Psoas muscle (tissue), 8 donors: ENCODE data around the gene NRP2. TPM values are rescaled to one million over a fixed set of nuclear protein-coding genes. Genes with fewer than 3 reads are reported as not detected.

ENCODE experiments used
- ATAC-seq, 4 donors: fragments of 200-7000 bp; cut with Tn5 transposase; one replicate each; pipeline ENCODE4 v1.9.1; 2020; ENCODE audit warnings: moderate library complexity in 3 of 4, mild to moderate bottlenecking in 2 of 4
- DNase-seq, 2 donors: peaks; one replicate each; pipeline ENCODE4 v3.0.0-alpha.2; 2020
- H3K27ac ChIP-seq: fragments of 200-600 bp; one replicate; pipeline ENCODE4 v1.8.0; 2022
- H3K27me3 ChIP-seq, 3 donors: fragments of 200-600 bp in 1 of 3; one replicate each; pipeline versions ENCODE4 v1.6.1 to v1.8.0; 2013 to 2022; ENCODE audit warnings: low read length in 2 of 3, mild to moderate bottlenecking in 2 of 3, moderate library complexity in 1 of 3; ENCODE audit not compliant: insufficient read depth in 3 of 3
- H3K36me3 ChIP-seq, 2 donors: fragments of 200-600 bp in 1 of 2; one replicate each; pipeline versions ENCODE4 v1.6.1 to v1.8.0; 2013 to 2022; ENCODE audit warnings: low read depth in 1 of 2, mild to moderate bottlenecking in 1 of 2, moderate library complexity in 1 of 2; ENCODE audit not compliant: insufficient read depth in 1 of 2
- H3K4me1 ChIP-seq: fragments of 200-600 bp; one replicate; pipeline ENCODE4 v1.8.0; 2022
- H3K4me3 ChIP-seq: fragments of 200-600 bp; one replicate; pipeline ENCODE4 v1.8.0; 2022; ENCODE audit warnings: mild to moderate bottlenecking
- H3K9me3 ChIP-seq: fragments of 200-600 bp; one replicate; pipeline ENCODE4 v1.8.0; 2022
- CTCF ChIP-seq: fragments of 200-600 bp; IDR thresholded peaks from one replicate; pipeline ENCODE4 v1.8.0; 2022; ENCODE audit warnings: antibody characterized with exemption
- WGBS, 3 donors: extraction: QIAGEN DNeasy Blood & Tissue Kit; methylation state at CpG; one replicate each; pipeline versions ENCODE4 v1.1.6 to v1.1.7; 2013; 5-methylcytosine and 5-hydroxymethylcytosine counted together
- intact Hi-C, 2 donors: fragments of 100-400 bp; cut with DNase I; formaldehyde crosslinking; loops; one replicate each; pipeline versions ENCODE4 v1.11.0 to v1.14.2; 2022
- polyA plus RNA-seq, 3 donors: library from polyadenylated mRNA; stranded (reverse); fragments of 200-250 nt; gene quantifications; one replicate each; pipeline ENCODE4 v1.2.3, GENCODE V29; 2013
- total RNA-seq, 4 donors: library from RNA; stranded (reverse); fragmentation: NEBNext Ultra II Directional in 2 of 4; extraction: Animal tissue kit (Norgen Biotek cat#: 25700) in 2 of 4; gene quantifications; one replicate each; pipeline versions ENCODE4 v1.2.1 to v1.2.4, GENCODE V29; 2021 to 2023
- donor health status: healthy with polysubstance abuse.
- donor health status: DM: no; HTN: no; CAD: no; lungs with moderate emphysema.
- donor health status: Bipolar disorder and iron deficiency.
- donor health status: healthy.
- donor health status: DM: yes; HTN: yes; CAD: no.
- donor health status: DM: no; HTN: no; CAD: no.
- donor health status: DM: no; HTN: no; CAD: no.
- donor health status: DM: yes; HTN: yes; CAD: no.

The NRP2 gene
- total and polyA plus RNA-seq, 7 donors = 0.67 to 6.9 (median 2.4) TPM

- Histone ChIP-seq H3K4me1 (peaks cover 3% of the 10 kb centered on the region), H3K36me3 (no peaks in the 10 kb centered on the region), H3K27me3 (no peaks in the 10 kb centered on the region), H3K9me3 (no peaks in the 10 kb centered on the region), H3K27ac (no peak overlapping the region), H3K4me3 (no peak overlapping the region)
- DNase-seq (no peak), ATAC-seq (no peak)
- TF ChIP-seq CTCF = no peak
- 90 to 92% (median 91%) methylated on average over 9 of the region's 9 CpGs for WGBS, 3 donors
- intact Hi-C loops = no loop called here
These were observed 50.8 kb downstream of the NRP2 start for GRCh38 chr2:205733082-205733481.

- Histone ChIP-seq H3K27me3 (no peaks in the 10 kb centered on the region), H3K27ac (no peak overlapping the region), H3K36me3 (no peaks in the 10 kb centered on the region), H3K4me1 (peaks cover 3% of the 10 kb centered on the region), H3K9me3 (no peaks in the 10 kb centered on the region), H3K4me3 (no peak overlapping the region)
- DNase-seq (no peak), ATAC-seq (no peak)
- intact Hi-C loops = no loop called here
- 53 to 58% (median 56%) methylated on average over 13 to 14 of the region's 14 CpGs for WGBS, 3 donors
- no peak for TF ChIP-seq CTCF
These were observed 51.3 kb downstream of the NRP2 start for GRCh38 chr2:205733648-205734047.

- Histone ChIP-seq H3K27me3 (no peaks in the 10 kb centered on the region), H3K27ac (no peak overlapping the region), H3K4me1 (peaks cover 3% of the 10 kb centered on the region), H3K36me3 (no peaks in the 10 kb centered on the region), H3K4me3 (no peak overlapping the region), H3K9me3 (no peaks in the 10 kb centered on the region)
- intact Hi-C loops = no loop called here
- WGBS, 3 donors = 54 to 69% (median 60%) methylated on average over 6 of the region's 6 CpGs
- TF ChIP-seq CTCF = no peak
- ATAC-seq (no peak), DNase-seq (no peak)
These were observed 52.2 kb downstream of the NRP2 start for GRCh38 chr2:205734436-205735037.

- 76 to 78% (median 77%) methylated on average over 15 of the region's 15 CpGs for WGBS, 3 donors
- Histone ChIP-seq H3K4me3 (no peak overlapping the region), H3K27ac (no peak overlapping the region), H3K27me3 (peaks cover 0 to 2% (median 0%) of the 10 kb centered on the region in 3 donors), H3K9me3 (no peaks in the 10 kb centered on the region), H3K36me3 (peaks cover 0 to 13% of the 10 kb centered on the region in 2 donors), H3K4me1 (peaks cover 3% of the 10 kb centered on the region)
- intact Hi-C loops = no loop called here
- TF ChIP-seq CTCF = no peak
- ATAC-seq (no peak), DNase-seq (no peak)
These were observed 56.0 kb downstream of the NRP2 start for GRCh38 chr2:205738117-205738968.
